ENCODE measurements around the gene DNAH12.

GRCh38 chr3:57497904-57498303 lies 46.2 kb downstream of the DNAH12 start:
- TF ChIP-seq JUND (CRISPR knock-in tag; IDR thresholded peaks at IDR 0.05) (no peak), ZKSCAN8 (CRISPR knock-in tag; IDR thresholded peaks at IDR 0.05; ENCODE audit: borderline replicate concordance) (no peak), ETV6 (CRISPR knock-in tag; conservative IDR thresholded peaks at IDR 0.05) (no peak), HMGXB4 (CRISPR knock-in tag; IDR thresholded peaks at IDR 0.05; ENCODE audit: borderline replicate concordance in 1 of 2, low read depth in 1 of 2) (no peak), MIXL1 (CRISPR knock-in tag; IDR thresholded peaks at IDR 0.05) (no peak), ZSCAN20 (CRISPR knock-in tag; IDR thresholded peaks at IDR 0.05; ENCODE audit: borderline replicate concordance) (no peak), SMARCC2 (IDR thresholded peaks at IDR 0.05) (no peak), GPN1 (CRISPR knock-in tag; IDR thresholded peaks at IDR 0.05; ENCODE audit: borderline replicate concordance) (no peak), MEF2D (CRISPR knock-in tag; IDR thresholded peaks at IDR 0.05) (no peak), SOX6 (IDR thresholded peaks at IDR 0.05) (no peak), SOX6 (CRISPR knock-in tag; IDR thresholded peaks at IDR 0.05) (no peak), CHD4 (IDR thresholded peaks at IDR 0.05; ENCODE audit: borderline replicate concordance, low read length) (no peak)
- TF ChIP-seq, protein P1, sequence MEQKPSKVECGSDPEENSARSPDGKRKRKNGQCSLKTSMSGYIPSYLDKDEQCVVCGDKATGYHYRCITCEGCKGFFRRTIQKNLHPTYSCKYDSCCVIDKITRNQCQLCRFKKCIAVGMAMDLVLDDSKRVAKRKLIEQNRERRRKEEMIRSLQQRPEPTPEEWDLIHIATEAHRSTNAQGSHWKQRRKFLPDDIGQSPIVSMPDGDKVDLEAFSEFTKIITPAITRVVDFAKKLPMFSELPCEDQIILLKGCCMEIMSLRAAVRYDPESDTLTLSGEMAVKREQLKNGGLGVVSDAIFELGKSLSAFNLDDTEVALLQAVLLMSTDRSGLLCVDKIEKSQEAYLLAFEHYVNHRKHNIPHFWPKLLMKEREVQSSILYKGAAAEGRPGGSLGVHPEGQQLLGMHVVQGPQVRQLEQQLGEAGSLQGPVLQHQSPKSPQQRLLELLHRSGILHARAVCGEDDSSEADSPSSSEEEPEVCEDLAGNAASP (CRISPR knock-in tag; IDR thresholded peaks at IDR 0.05; ENCODE audit: borderline replicate concordance) = no peak
- TF ChIP-seq, protein P2, sequence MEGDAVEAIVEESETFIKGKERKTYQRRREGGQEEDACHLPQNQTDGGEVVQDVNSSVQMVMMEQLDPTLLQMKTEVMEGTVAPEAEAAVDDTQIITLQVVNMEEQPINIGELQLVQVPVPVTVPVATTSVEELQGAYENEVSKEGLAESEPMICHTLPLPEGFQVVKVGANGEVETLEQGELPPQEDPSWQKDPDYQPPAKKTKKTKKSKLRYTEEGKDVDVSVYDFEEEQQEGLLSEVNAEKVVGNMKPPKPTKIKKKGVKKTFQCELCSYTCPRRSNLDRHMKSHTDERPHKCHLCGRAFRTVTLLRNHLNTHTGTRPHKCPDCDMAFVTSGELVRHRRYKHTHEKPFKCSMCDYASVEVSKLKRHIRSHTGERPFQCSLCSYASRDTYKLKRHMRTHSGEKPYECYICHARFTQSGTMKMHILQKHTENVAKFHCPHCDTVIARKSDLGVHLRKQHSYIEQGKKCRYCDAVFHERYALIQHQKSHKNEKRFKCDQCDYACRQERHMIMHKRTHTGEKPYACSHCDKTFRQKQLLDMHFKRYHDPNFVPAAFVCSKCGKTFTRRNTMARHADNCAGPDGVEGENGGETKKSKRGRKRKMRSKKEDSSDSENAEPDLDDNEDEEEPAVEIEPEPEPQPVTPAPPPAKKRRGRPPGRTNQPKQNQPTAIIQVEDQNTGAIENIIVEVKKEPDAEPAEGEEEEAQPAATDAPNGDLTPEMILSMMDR (CRISPR knock-in tag; IDR thresholded peaks at IDR 0.05) = no peak
- TF ChIP-seq, protein P3, sequence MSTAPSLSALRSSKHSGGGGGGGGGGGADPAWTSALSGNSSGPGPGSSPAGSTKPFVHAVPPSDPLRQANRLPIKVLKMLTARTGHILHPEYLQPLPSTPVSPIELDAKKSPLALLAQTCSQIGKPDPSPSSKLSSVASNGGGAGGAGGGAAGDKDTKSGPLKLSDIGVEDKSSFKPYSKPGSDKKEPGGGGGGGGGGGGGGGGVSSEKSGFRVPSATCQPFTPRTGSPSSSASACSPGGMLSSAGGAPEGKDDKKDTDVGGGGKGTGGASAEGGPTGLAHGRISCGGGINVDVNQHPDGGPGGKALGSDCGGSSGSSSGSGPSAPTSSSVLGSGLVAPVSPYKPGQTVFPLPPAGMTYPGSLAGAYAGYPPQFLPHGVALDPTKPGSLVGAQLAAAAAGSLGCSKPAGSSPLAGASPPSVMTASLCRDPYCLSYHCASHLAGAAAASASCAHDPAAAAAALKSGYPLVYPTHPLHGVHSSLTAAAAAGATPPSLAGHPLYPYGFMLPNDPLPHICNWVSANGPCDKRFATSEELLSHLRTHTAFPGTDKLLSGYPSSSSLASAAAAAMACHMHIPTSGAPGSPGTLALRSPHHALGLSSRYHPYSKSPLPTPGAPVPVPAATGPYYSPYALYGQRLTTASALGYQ (CRISPR knock-in tag; IDR thresholded peaks at IDR 0.05) = no peak

Measured in HepG2 (cell line).